Activated CD8-positive, alpha-beta T cell treated with anti-CD3 and anti-CD28 coated beads for 36 hours (primary cell): ENCODE measurements around the gene TEAD3. TPM values are rescaled to one million over a fixed set of nuclear protein-coding genes. Genes with fewer than 3 reads are reported as not detected.

Experiments
- ATAC-seq: fragments of 200-7000 bp; cut with Tn5 transposase; one replicate; pipeline ENCODE4 v1.10.0; 2021; ENCODE audit warnings: mild to moderate bottlenecking, moderate library complexity
- CTCF ChIA-PET: fragments of 350-600 bp; sonication (Branson Sonifier 250); formaldehyde crosslinking; loops from one replicate; lab custom pipeline; 2021; ENCODE audit warnings: antibody characterized with exemption; lab: Charles Lee
- POLR2A ChIA-PET: fragments of 350-600 bp; sonication (Branson Sonifier 250); formaldehyde crosslinking; loops from one replicate; lab custom pipeline; 2021; ENCODE audit warnings: antibody characterized with exemption; lab: Charles Lee
- DNase-seq: peaks from one replicate; pipeline ENCODE4 v3.0.0-alpha.2; 2020
- H3K27ac Mint-ChIP-seq: one replicate; pipeline ENCODE4 v1.8.0; 2021; ENCODE audit warnings: mild to moderate bottlenecking, mixed read lengths
- H3K27me3 Mint-ChIP-seq: one replicate; pipeline ENCODE4 v1.8.0; 2021; ENCODE audit warnings: mixed read lengths
- H3K36me3 Mint-ChIP-seq: one replicate; pipeline ENCODE4 v1.8.0; 2021; ENCODE audit warnings: low read depth, mixed read lengths
- H3K4me1 Mint-ChIP-seq: one replicate; pipeline ENCODE4 v1.8.0; 2021; ENCODE audit warnings: low read depth, mixed read lengths
- H3K4me3 Mint-ChIP-seq: one replicate; pipeline ENCODE4 v1.8.0; 2021; ENCODE audit warnings: mild to moderate bottlenecking, moderate library complexity, mixed read lengths
- H3K9me3 Mint-ChIP-seq: one replicate; pipeline ENCODE4 v1.8.0; 2021; ENCODE audit warnings: mixed read lengths
- intact Hi-C: fragments of 100-400 bp; cut with micrococcal nuclease; formaldehyde crosslinking; loops from one replicate; pipeline ENCODE4 v1.10.0; 2022
- total RNA-seq, 2 experiments: library from RNA; stranded (reverse); gene quantifications; one replicate each; pipeline ENCODE4 v1.2.3, GENCODE V29; 2021
- TF ChIP-seq, protein P1 (sequence below): fragments of 200-600 bp; IDR thresholded peaks from one replicate; pipeline ENCODE4 v1.8.0; 2022; ENCODE audit warnings: antibody characterized with exemption, mild to moderate bottlenecking

Gene TEAD3
- total RNA-seq, 2 experiments from 2014 or later, result 0.68 to 0.81 TPM

DNA sequence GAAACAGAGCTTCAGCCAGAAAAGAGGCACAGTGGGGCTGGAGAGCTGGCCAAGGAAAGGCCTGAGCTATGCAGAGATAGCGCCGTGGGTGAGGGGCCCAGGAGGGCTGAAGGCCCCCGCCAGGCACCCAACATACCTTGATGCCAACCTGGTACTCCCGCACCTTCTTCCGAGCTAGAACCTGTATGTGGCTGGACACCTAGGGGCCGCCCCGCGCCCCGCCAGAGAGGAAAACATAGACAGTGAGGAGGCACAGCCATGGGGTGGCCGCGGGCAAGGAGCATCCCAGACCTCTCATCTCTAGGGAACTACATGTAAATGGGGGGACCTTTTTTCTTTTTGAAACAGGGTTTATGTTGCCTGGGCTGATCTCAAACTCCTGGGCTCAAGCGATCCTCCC is 16.7 kb downstream of the TEAD3 start:
- Mint-ChIP-seq H3K27ac (no peak overlapping the region), H3K36me3 (no peaks in the 10 kb centered on the region), H3K4me3 (no peak overlapping the region), H3K27me3 (no peaks in the 10 kb centered on the region), H3K4me1 (no peaks in the 10 kb centered on the region), H3K9me3 (no peaks in the 10 kb centered on the region)
- ChIA-PET CTCF (interaction anchor here (0.7 kb wide), 1 partner anchor 17 kb away, joined by 3 read pairs; no protein-coding TSS in a partner anchor), POLR2A (interaction anchor here (24.5 kb wide), 1 partner anchor 9 kb away, joined by 327 read pairs; the partner anchor contains the start of gene RPL10A)
- TF ChIP-seq, protein P1, sequence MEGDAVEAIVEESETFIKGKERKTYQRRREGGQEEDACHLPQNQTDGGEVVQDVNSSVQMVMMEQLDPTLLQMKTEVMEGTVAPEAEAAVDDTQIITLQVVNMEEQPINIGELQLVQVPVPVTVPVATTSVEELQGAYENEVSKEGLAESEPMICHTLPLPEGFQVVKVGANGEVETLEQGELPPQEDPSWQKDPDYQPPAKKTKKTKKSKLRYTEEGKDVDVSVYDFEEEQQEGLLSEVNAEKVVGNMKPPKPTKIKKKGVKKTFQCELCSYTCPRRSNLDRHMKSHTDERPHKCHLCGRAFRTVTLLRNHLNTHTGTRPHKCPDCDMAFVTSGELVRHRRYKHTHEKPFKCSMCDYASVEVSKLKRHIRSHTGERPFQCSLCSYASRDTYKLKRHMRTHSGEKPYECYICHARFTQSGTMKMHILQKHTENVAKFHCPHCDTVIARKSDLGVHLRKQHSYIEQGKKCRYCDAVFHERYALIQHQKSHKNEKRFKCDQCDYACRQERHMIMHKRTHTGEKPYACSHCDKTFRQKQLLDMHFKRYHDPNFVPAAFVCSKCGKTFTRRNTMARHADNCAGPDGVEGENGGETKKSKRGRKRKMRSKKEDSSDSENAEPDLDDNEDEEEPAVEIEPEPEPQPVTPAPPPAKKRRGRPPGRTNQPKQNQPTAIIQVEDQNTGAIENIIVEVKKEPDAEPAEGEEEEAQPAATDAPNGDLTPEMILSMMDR, result no peak
- ATAC-seq, result no peak
- no peak for DNase-seq
- intact Hi-C loops, result no loop called here

DNA sequence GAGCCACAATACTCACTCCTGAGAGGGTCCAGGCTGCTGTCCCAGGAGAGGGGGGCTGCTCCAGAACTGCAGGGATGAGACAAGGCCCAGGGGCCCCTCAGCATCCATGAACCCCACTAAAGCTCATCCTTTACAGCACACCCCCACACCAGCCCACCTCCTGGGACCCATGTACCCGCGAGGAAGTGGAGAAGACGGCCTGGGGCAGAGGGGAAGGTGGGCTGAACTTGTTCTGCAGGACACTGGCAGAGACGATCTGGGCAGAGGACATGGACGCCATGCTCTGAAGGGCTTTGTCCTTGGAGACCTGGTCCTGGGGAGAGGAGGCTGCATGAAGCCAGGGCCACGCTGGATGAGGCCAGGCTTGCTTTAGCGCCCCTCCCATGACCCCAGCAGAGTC is 18.6 kb downstream of the TEAD3 start:
- ChIA-PET POLR2A (interaction anchor here (1.0 to 24.5 kb wide), 3 partner anchors 7 to 26 kb away, joined by 3 to 327 read pairs (median 327); partner anchors contain the start of genes RPL10A and TEAD3), CTCF (interaction anchor here (0.7 kb wide), 1 partner anchor 136 kb away, joined by 3 read pairs; no protein-coding TSS in a partner anchor)
- Mint-ChIP-seq H3K27ac (no peak overlapping the region), H3K27me3 (no peaks in the 10 kb centered on the region), H3K4me1 (peaks cover 2% of the 10 kb centered on the region), H3K4me3 (no peak overlapping the region), H3K36me3 (peaks cover 2% of the 10 kb centered on the region), H3K9me3 (no peaks in the 10 kb centered on the region)
- DNase-seq (no peak), ATAC-seq (no peak)
- TF ChIP-seq, protein P1, result no peak
- intact Hi-C loops, result no loop called here

- POLR2A ChIA-PET, result interaction anchor here (1.0 to 24.5 kb wide), 3 partner anchors 6 to 27 kb away, joined by 3 to 327 read pairs (median 327); partner anchors contain the start of genes RPL10A and TEAD3
- no peak for DNase-seq
- Mint-ChIP-seq H3K9me3 (no peaks in the 10 kb centered on the region), H3K27me3 (no peaks in the 10 kb centered on the region), H3K36me3 (peaks cover 5% of the 10 kb centered on the region), H3K4me3 (no peak overlapping the region), H3K4me1 (peaks cover 5% of the 10 kb centered on the region), H3K27ac (no peak overlapping the region)
- no peak for ATAC-seq
- intact Hi-C loops, result no loop called here
- TF ChIP-seq, protein P1, result no peak
- CTCF ChIA-PET, result interaction anchor here (0.7 to 1.3 kb wide), 2 partner anchors 10 to 136 kb away, joined by 3 read pairs; partner anchors contain the start of gene RPL10A
These were observed 19.2 kb downstream of the TEAD3 start for GRCh38 chr6:35477551-35478179.

DNA sequence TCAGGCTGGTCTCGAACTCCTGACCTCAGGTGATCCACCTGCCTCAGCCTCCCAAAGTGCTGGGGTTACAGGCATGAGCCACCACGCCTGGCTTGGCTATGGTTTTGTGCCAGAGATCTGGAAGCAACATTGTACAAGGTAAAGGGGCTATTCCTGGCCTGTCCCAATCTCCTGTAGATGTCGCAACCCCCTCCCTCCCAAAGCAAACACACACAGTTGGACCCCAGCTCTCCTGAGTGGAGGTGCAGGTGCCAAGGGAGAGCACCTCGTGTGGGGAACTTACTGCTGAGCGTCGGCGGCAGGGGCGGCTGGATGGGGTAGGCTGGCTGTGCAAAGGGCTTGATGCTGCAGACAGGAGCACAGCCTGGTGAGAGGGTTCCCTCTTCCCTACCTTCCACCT is 19.9 kb downstream of the TEAD3 start:
- DNase-seq, result no peak
- no peak for ATAC-seq
- Mint-ChIP-seq H3K4me1 (peaks cover 10% of the 10 kb centered on the region), H3K9me3 (no peaks in the 10 kb centered on the region), H3K27me3 (no peaks in the 10 kb centered on the region), H3K4me3 (no peak overlapping the region), H3K27ac (no peak overlapping the region), H3K36me3 (peaks cover 11% of the 10 kb centered on the region)
- TF ChIP-seq, protein P1, result no peak
- ChIA-PET POLR2A (interaction anchor here (16.3 to 24.5 kb wide), 2 partner anchors 5 to 11 kb away, joined by 327 read pairs; partner anchors contain the start of genes RPL10A and TEAD3), CTCF (interaction anchor here (1.3 kb wide), 1 partner anchor 9 kb away, joined by 3 read pairs; the partner anchor contains the start of gene RPL10A)
- intact Hi-C loops, result no loop called here

- Mint-ChIP-seq H3K4me1 (peaks cover 21% of the 10 kb centered on the region), H3K36me3 (peaks cover 21% of the 10 kb centered on the region), H3K4me3 (no peak overlapping the region), H3K27ac (no peak overlapping the region), H3K27me3 (no peaks in the 10 kb centered on the region), H3K9me3 (no peaks in the 10 kb centered on the region)
- intact Hi-C loops, result no loop called here
- ChIA-PET CTCF (no interaction called here), POLR2A (interaction anchor here (0.9 to 24.5 kb wide), 3 partner anchors 4 to 178 kb away, joined by 3 to 327 read pairs (median 327); partner anchors contain the start of genes RPL10A and TEAD3)
- ATAC-seq (no peak), DNase-seq (no peak)
- TF ChIP-seq, protein P1, result no peak
These were observed 20.9 kb downstream of the TEAD3 start for GRCh38 chr6:35476004-35476403.
